HEK293T (cell line): Measurements from ENCODE around the gene ZBTB46.

Experiments
- CTCF ChIA-PET: fragments of 350-600 bp; formaldehyde crosslinking; extraction: SDS; loops from one replicate; lab custom pipeline; 2021; ENCODE audit warnings: antibody characterized with exemption, inconsistent platforms; lab: Yijun Ruan, JAX
- POLR2A ChIA-PET: fragments of 350-600 bp; formaldehyde crosslinking; extraction: SDS; loops from one replicate; lab custom pipeline; 2020; ENCODE audit warnings: antibody characterized with exemption, inconsistent platforms; lab: Yijun Ruan, JAX
- DNase-seq: peaks from one replicate; pipeline ENCODE4 v3.0.0; 2012; ENCODE audit warnings: mixed read lengths; ENCODE audit errors: extremely low spot score
- ARNT ChIP-seq: fragments of 450-650 bp; IDR thresholded peaks from 2 replicates; pipeline ENCODE4 v1.6.1; 2017; ENCODE audit warnings: mild to moderate bottlenecking
- BHLHE40 ChIP-seq: fragments of 450-650 bp; IDR thresholded peaks from 2 replicates; pipeline ENCODE4 v1.6.1; 2016; ENCODE audit warnings: mild to moderate bottlenecking, moderate library complexity, borderline replicate concordance
- CTBP1 ChIP-seq: fragments of 450-650 bp; IDR thresholded peaks from 2 replicates; pipeline ENCODE4 v1.6.1; 2016; ENCODE audit warnings: borderline replicate concordance
- ELF4 ChIP-seq: fragments of 450-650 bp; IDR thresholded peaks from 2 replicates; pipeline ENCODE4 v1.6.1; 2017; ENCODE audit warnings: antibody characterized with exemption
- FOXA1 ChIP-seq: fragments of 450-650 bp; IDR thresholded peaks from 2 replicates; pipeline ENCODE4 v1.6.1; 2016; ENCODE audit warnings: mild to moderate bottlenecking
- FOXK2 ChIP-seq: fragments of 450-650 bp; IDR thresholded peaks from 2 replicates; pipeline ENCODE4 v1.6.1; 2016; ENCODE audit warnings: mild to moderate bottlenecking
- FOXM1 ChIP-seq: fragments of 450-650 bp; IDR thresholded peaks from 2 replicates; pipeline ENCODE4 v1.6.1; 2017; ENCODE audit warnings: mild to moderate bottlenecking, borderline replicate concordance
- HDGF ChIP-seq: fragments of 450-650 bp; IDR thresholded peaks from 2 replicates; pipeline ENCODE4 v1.6.1; 2017; ENCODE audit warnings: antibody characterized with exemption, borderline replicate concordance
- L3MBTL2 ChIP-seq: fragments of 450-650 bp; conservative IDR thresholded peaks from 2 replicates; pipeline ENCODE4 v1.6.1; 2016; ENCODE audit warnings: mild to moderate bottlenecking
- LEF1 ChIP-seq: fragments of 450-650 bp; IDR thresholded peaks from 2 replicates; pipeline ENCODE4 v1.6.1; 2017; ENCODE audit warnings: mild to moderate bottlenecking, borderline replicate concordance
- NFRKB ChIP-seq: fragments of 450-650 bp; IDR thresholded peaks from 2 replicates; pipeline ENCODE4 v1.6.1; 2016; ENCODE audit warnings: mild to moderate bottlenecking, moderate library complexity
- SP1 ChIP-seq: fragments of 450-650 bp; IDR thresholded peaks from 2 replicates; pipeline ENCODE4 v1.6.1; 2017
- SUZ12 ChIP-seq: fragments of 450-650 bp; IDR thresholded peaks from 2 replicates; pipeline ENCODE4 v1.6.1; 2016; ENCODE audit warnings: mild to moderate bottlenecking
- TARDBP ChIP-seq: fragments of 450-650 bp; IDR thresholded peaks from 2 replicates; pipeline ENCODE4 v1.6.1; 2016
- ZNF384 ChIP-seq: fragments of 450-650 bp; IDR thresholded peaks from 2 replicates; pipeline ENCODE4 v1.6.1; 2016
- TF ChIP-seq, protein P1 (sequence below): fragments of 450-650 bp; IDR thresholded peaks from 2 replicates; pipeline ENCODE4 v1.6.1; 2016

Gene ZBTB46

DNA sequence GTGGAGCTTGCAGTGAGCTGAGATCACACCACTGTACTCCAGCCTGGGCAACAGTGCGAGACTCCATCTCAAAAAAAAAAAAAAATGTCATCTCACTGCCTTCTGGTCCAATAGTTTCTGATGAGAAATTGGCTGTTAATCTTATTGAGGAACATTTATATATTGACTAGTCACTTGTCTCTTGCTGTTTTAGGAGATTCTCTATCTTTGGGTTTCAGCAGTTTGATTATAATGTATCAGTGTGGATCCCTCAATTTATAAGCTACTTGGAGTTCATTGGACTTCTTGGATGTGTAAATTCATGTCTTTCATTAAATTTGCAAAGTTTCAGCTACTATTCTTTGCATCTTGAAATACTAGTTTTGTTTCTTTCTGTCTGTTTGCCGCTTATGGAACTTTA is 112.1 kb downstream of the ZBTB46 start:
- DNase-seq = no peak
- POLR2A ChIA-PET = no interaction called here
- CTCF ChIA-PET = no interaction called here
- TF ChIP-seq HDGF (no peak), FOXA1 (no peak), TARDBP (no peak)

DNA sequence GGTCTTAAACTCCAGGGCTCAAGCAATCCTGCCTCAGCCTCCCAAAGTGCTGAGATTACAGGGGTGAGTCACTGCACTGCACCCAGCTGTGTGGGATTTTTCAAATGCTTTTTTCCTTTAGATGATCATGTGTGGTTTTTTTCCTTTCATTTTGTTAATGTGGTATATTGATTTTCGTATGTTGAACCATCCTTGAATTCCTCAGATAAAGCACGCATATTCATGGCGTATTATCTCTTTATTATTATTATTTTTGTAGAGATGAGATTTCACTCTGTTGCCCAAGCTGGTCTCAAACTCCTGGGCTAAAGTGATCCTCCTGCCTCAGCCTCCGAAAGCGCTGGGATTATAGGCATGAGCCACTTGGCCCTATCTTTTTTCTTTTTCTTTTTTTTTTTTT is 116.2 kb downstream of the ZBTB46 start:
- no peak for DNase-seq
- POLR2A ChIA-PET = no interaction called here
- CTCF ChIA-PET = no interaction called here
- TF ChIP-seq SUZ12 (no peak), L3MBTL2 (no peak), FOXA1 (no peak), BHLHE40 (no peak), SP1 (no peak), TARDBP (no peak), ARNT (no peak)
- TF ChIP-seq, protein P1, sequence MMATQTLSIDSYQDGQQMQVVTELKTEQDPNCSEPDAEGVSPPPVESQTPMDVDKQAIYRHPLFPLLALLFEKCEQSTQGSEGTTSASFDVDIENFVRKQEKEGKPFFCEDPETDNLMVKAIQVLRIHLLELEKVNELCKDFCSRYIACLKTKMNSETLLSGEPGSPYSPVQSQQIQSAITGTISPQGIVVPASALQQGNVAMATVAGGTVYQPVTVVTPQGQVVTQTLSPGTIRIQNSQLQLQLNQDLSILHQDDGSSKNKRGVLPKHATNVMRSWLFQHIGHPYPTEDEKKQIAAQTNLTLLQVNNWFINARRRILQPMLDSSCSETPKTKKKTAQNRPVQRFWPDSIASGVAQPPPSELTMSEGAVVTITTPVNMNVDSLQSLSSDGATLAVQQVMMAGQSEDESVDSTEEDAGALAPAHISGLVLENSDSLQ = no peak

DNA sequence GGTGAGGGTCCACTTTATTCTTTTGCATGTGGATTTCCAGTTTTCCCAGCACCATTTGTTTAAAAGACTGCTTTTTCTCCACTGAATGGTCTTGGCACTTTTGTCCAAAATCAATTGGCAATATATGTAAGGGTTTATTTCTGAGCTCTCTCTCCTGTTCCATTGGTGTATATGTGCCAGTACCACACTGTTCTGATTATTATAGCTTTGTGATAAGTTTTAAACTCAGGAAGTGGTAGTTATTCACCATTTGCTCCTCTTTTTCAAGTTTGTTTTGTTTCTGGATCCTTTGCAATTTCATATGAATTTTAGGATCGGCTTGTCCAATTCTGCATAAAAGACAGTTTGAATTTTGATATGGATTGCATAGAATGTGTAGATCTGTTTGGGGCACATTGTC is 118.9 kb downstream of the ZBTB46 start:
- CTCF ChIA-PET = no interaction called here
- TF ChIP-seq SUZ12 (no peak), FOXK2 (no peak), CTBP1 (no peak), TARDBP (no peak), NFRKB (no peak), ARNT (no peak), ZNF384 (no peak), BHLHE40 (no peak), SP1 (no peak), L3MBTL2 (no peak), HDGF (no peak), FOXA1 (no peak), LEF1 (no peak), FOXM1 (no peak), ELF4 (no peak)
- TF ChIP-seq, protein P1 = no peak
- POLR2A ChIA-PET = no interaction called here
- no peak for DNase-seq

DNA sequence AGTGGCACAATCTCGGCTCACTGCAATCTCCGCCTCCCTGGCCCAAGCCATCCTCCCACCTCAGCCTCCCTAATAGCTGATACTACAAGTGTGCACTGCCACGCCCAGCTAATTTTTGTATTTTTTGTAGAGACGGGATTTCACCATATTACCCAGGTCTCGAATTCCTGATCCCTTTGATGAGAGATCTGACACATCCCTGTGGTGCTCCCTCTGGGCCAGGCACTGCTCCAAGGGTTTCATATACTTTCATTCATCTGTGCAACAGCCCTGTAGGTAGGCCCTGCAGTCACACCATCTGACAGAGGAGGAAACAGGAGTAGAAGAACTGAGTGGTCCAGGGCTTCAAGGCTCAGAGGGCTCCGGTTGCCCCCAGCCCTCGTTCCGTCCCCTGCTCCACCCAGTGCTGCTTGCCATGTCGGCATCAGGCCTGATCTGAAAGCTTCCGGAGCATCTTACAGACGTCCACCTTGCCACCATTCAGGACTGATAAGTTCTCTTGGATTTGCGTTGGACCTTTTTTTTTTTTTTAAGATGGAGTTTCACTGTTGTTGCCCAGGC is 119.9 kb downstream of the ZBTB46 start:
- TF ChIP-seq CTBP1 = no peak
- no peak for TF ChIP-seq ARNT
- TF ChIP-seq FOXM1 = no peak
- no peak for TF ChIP-seq ZNF384
- TF ChIP-seq TARDBP = no peak
- TF ChIP-seq HDGF = no peak
- no peak for TF ChIP-seq LEF1
- TF ChIP-seq ELF4 = no peak
- no peak for TF ChIP-seq BHLHE40
- TF ChIP-seq FOXK2 = no peak
- TF ChIP-seq FOXA1 = no peak
- TF ChIP-seq, protein P1 = no peak
- TF ChIP-seq SUZ12 = no peak
- TF ChIP-seq NFRKB = no peak
- no peak for TF ChIP-seq SP1
- DNase-seq = no peak
- CTCF ChIA-PET = interaction anchor here (0.7 kb wide), 1 partner anchor 241 kb away, joined by 3 read pairs; no protein-coding TSS in a partner anchor
- POLR2A ChIA-PET = no interaction called here

DNA sequence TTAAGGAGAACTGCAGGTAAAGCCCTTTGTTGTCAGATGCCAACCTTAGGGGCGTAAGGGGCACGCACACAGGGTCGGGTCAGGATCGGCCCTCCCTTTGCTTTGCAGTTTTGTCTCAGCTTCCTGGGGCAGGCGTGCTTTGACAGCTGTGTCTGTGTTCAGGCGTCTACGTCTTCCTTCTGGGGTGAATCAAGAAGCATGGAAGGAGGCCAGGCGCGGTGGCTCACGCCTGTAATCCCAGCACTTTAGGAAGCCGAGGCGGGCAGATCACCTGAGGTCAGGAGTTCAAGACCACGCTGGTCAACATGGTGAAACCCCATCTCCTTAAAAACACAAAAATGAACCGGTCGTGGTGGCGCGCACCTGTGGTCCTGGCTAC is 121.9 kb downstream of the ZBTB46 start:
- DNase-seq = peak; percentile 2
- CTCF ChIA-PET = no interaction called here
- POLR2A ChIA-PET = interaction anchor here (1.6 to 2.0 kb wide), 2 partner anchors 32 to 156 kb away, joined by 14 to 17 read pairs; partner anchors contain the start of gene TPD52L2
- TF ChIP-seq LEF1 (no peak), FOXM1 (no peak), L3MBTL2 (no peak), NFRKB (no peak), ELF4 (no peak)
- TF ChIP-seq, protein P1 = no peak
